ENCODE results near the gene CYB5B. TPM values are rescaled to one million over a fixed set of nuclear protein-coding genes. Genes with fewer than 3 reads are reported as not detected.
"Not testable (repeated sequence)": the region's sequence is repeated elsewhere in the genome, so short reads cannot be mapped to it uniquely, and the experiment has no call there.

Gene CYB5B
- total RNA-seq, 2 donors from 2014 or later, result 12.0 to 54.5 TPM

- Histone ChIP-seq H3K36me3 (no peaks in the 10 kb centered on the region), H3K27me3 (replicated peaks; ENCODE audit: insufficient read depth) (no peaks in the 10 kb centered on the region), H3K4me1 (ENCODE audit: control insufficient read depth in 1 of 2, low read depth in 2 of 2) (peaks cover 10 to 14% of the 10 kb centered on the region in 2 donors), H3K9me3 (no peaks in the 10 kb centered on the region), H3K27ac (peak overlapping the region; percentile 30 to 64), H3K4me3 (peak overlapping the region; percentile 8)
- DNase-seq (ENCODE audit: low spot score), result no peak
- TF ChIP-seq, protein P1, sequence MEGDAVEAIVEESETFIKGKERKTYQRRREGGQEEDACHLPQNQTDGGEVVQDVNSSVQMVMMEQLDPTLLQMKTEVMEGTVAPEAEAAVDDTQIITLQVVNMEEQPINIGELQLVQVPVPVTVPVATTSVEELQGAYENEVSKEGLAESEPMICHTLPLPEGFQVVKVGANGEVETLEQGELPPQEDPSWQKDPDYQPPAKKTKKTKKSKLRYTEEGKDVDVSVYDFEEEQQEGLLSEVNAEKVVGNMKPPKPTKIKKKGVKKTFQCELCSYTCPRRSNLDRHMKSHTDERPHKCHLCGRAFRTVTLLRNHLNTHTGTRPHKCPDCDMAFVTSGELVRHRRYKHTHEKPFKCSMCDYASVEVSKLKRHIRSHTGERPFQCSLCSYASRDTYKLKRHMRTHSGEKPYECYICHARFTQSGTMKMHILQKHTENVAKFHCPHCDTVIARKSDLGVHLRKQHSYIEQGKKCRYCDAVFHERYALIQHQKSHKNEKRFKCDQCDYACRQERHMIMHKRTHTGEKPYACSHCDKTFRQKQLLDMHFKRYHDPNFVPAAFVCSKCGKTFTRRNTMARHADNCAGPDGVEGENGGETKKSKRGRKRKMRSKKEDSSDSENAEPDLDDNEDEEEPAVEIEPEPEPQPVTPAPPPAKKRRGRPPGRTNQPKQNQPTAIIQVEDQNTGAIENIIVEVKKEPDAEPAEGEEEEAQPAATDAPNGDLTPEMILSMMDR (IDR thresholded peaks at IDR 0.05), result no peak
- ATAC-seq (ENCODE audit: insufficient number of reproducible peaks, low FRiP score, low read depth), result no peak
These were observed 6.8 kb upstream of the CYB5B start for GRCh38 chr16:69417520-69418199.

DNA sequence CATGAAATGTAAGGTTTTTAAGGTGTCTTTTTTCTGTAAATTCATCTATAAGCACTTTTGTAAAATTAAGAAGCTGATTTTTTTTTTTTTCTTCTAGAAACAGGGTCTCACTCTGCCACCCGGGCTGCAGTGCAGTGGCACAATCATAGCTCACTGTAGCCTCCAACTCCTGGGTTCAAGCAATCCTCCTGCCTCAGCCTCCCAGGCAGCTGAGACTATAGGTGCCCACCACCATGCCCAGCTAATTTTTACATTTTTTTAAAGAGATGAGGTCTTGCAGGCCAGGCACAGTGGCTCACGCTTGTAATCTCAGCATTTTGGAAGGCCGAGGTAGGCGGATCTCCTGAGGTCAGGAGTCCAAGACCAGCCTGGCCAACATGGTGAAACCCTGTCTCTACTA, 4.5 kb upstream of the CYB5B start:
- no peaks in the 10 kb centered on the region for H3K9me3 ChIP-seq
- DNase-seq (ENCODE audit: low spot score), result no peak

DNA sequence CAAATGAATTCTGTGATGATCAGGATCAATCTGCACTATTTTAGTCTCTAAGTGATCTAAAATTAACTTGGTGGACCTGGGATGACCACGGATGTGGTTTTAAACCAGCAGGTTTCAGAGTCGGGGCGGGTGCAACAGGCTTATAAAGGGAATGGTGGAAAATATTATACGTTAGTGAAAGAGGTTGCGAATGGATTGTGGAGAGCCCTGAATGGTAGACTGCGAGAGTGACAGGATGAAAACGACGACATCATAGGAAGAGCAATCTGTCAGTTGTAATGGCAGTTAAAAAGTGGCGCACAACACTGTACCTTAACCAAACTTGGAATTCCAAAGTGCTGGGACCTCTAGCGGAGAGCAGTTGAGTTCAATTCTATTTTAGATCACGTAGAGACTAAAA, 1.2 kb upstream of the CYB5B start:
- peaks cover 4 to 18% of the 10 kb centered on the region in 2 donors for H3K4me1 ChIP-seq (ENCODE audit: control insufficient read depth in 1 of 2, low read depth in 2 of 2)
- DNase-seq (ENCODE audit: low spot score) (no peak), ATAC-seq (ENCODE audit: insufficient number of reproducible peaks, low FRiP score, low read depth) (no peak)
- no peaks in the 10 kb centered on the region for H3K9me3 ChIP-seq
- H3K27ac ChIP-seq, result no peak overlapping the region
- H3K36me3 ChIP-seq, result no peaks in the 10 kb centered on the region
- no peak overlapping the region for H3K4me3 ChIP-seq
- TF ChIP-seq, protein P1 (IDR thresholded peaks at IDR 0.05), result no peak
- no peaks in the 10 kb centered on the region for H3K27me3 ChIP-seq (replicated peaks; ENCODE audit: insufficient read depth)

More for the DNA sequence above, 4.5 kb upstream of the CYB5B start:
- no peaks in the 10 kb centered on the region for H3K27me3 ChIP-seq (replicated peaks; ENCODE audit: insufficient read depth)
- TF ChIP-seq, protein P1 (IDR thresholded peaks at IDR 0.05), result no peak
- ATAC-seq (ENCODE audit: insufficient number of reproducible peaks, low FRiP score, low read depth), result no peak
- H3K27ac ChIP-seq, result no peak overlapping the region
- H3K4me1 ChIP-seq (ENCODE audit: control insufficient read depth in 1 of 2, low read depth in 2 of 2), result peaks cover 10 to 22% of the 10 kb centered on the region in 2 donors
- no peaks in the 10 kb centered on the region for H3K36me3 ChIP-seq
- no peak overlapping the region for H3K4me3 ChIP-seq

GRCh38 chr16:69424935-69425784, 741 bp downstream of the CYB5B start:
- H3K27ac ChIP-seq, result peak overlapping the region; percentile 50 to 72
- H3K36me3 ChIP-seq, result peaks cover under 1% of the 10 kb centered on the region
- peak overlapping the region; percentile 77 for H3K4me3 ChIP-seq
- DNase-seq (ENCODE audit: low spot score), result no peak
- no peak for ATAC-seq (ENCODE audit: insufficient number of reproducible peaks, low FRiP score, low read depth)
- TF ChIP-seq, protein P1 (IDR thresholded peaks at IDR 0.05), result no peak
- H3K27me3 ChIP-seq (replicated peaks; ENCODE audit: insufficient read depth), result no peaks in the 10 kb centered on the region
- H3K9me3 ChIP-seq, result no peaks in the 10 kb centered on the region
- H3K4me1 ChIP-seq (ENCODE audit: control insufficient read depth in 1 of 2, low read depth in 2 of 2), result peaks cover 3 to 13% of the 10 kb centered on the region in 2 donors

GRCh38 chr16:69428652-69429051, 4.2 kb downstream of the CYB5B start:
- H3K27ac ChIP-seq, result no peak overlapping the region
- ATAC-seq (ENCODE audit: insufficient number of reproducible peaks, low FRiP score, low read depth) (no peak), DNase-seq (ENCODE audit: low spot score) (no peak)
- H3K27me3 ChIP-seq (replicated peaks; ENCODE audit: insufficient read depth), result no peaks in the 10 kb centered on the region
- no peak overlapping the region for H3K4me3 ChIP-seq
- TF ChIP-seq, protein P1 (IDR thresholded peaks at IDR 0.05), result no peak
- H3K36me3 ChIP-seq, result peaks cover 14% of the 10 kb centered on the region
- no peaks in the 10 kb centered on the region for H3K9me3 ChIP-seq
- H3K4me1 ChIP-seq (ENCODE audit: control insufficient read depth in 1 of 2, low read depth in 2 of 2), result peaks cover 3 to 10% of the 10 kb centered on the region in 2 donors

DNA sequence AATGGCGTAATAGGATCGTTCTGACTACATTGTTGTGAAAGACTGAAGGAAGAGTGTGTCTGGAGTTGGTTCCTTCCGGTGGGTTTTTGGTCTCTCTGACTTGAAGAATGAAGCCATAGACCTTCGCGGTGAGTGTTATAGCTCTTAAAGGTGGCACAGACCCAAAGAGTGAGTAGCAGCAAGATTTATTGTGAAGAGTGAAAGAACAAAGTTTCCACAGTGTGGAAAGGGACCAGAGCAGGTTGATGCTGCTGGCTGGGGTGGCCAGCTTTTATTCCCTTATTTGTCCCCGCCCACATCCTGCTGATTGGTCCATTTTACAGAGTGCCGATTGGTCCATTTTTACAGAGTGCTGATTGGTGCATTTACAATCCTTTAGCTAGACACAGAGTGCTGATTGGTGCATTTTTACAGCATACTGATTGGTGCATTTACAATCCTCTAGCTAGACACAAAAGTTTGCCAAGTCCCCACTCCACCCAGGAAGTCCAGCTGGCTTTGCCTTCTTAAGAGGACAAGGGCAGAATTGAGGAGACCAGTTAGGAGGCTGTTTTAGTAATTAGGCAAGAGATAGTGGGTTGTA, 4.7 kb downstream of the CYB5B start:
- H3K9me3 ChIP-seq; H3K27me3 ChIP-seq (replicated peaks; ENCODE audit: insufficient read depth); DNase-seq (ENCODE audit: low spot score); H3K4me1 ChIP-seq (ENCODE audit: control insufficient read depth in 1 of 2, low read depth in 2 of 2); H3K4me3 ChIP-seq; ATAC-seq (ENCODE audit: insufficient number of reproducible peaks, low FRiP score, low read depth); H3K27ac ChIP-seq: not testable (repeated sequence)
- peaks cover 14% of the 10 kb centered on the region for H3K36me3 ChIP-seq
